K562 (cell line): ENCODE measurements around the gene CSMD2. TPM values are rescaled to one million over a fixed set of nuclear protein-coding genes. Genes with fewer than 3 reads are reported as not detected.

Source experiments
- ATAC-seq: fragments of 200-7000 bp; cut with Tn5 transposase; 3 replicates; pipeline ENCODE4 v1.9.1; 2020; ENCODE audit warnings: moderate library complexity
- BruUV-seq: library from RNA; stranded (reverse); fragments of 400-500 nt; replicated peaks from 2 replicates; lab custom pipeline; 2021; lab: Mats Ljungman, UMichigan
- CTCF ChIA-PET: fragments of 300-600 bp; formaldehyde crosslinking; extraction: SDS; loops from one replicate; lab custom pipeline; 2021; ENCODE audit warnings: low intra/inter-chr PET ratio; lab: Yijun Ruan, JAX
- POLR2A ChIA-PET: fragments of 300-600, 350-650 bp; sonication (Branson Sonifier 250); formaldehyde crosslinking; extraction: SDS; loops from one replicate; lab custom pipeline; 2021; ENCODE audit warnings: antibody characterized with exemption, inconsistent platforms; lab: Yijun Ruan, JAX
- DNase-seq, 4 experiments: peaks; one replicate each; pipeline versions ENCODE4 v3.0.0 to v3.0.0-alpha.2; 2011 to 2018; ENCODE audit warnings: low spot score in 3 of 4, mixed read lengths in 3 of 4; ENCODE audit errors: extremely low read depth in 1 of 4
- FAIRE-seq: peaks from 2 replicates; lab custom pipeline; 2011; peaks lifted over from hg19 to GRCh38; lab: Jason Lieb, UNC
- H2AFZ ChIP-seq: 2 replicates; pipeline ENCODE4 v1.6.0; 2011; ENCODE audit warnings: low read depth, low read length, control low read depth, inconsistent platforms
- H3K27ac ChIP-seq: fragments of 200-600 bp; 3 replicates; pipeline ENCODE4 v1.8.0; 2011; ENCODE audit warnings: low read depth, mild to moderate bottlenecking, control low read depth, inconsistent platforms, low read length, moderate library complexity, mixed read lengths; ENCODE audit errors: extremely low read depth
- H3K27me3 ChIP-seq, 2 experiments: fragments of 300-600 bp in 1 of 2; 2 replicates in 1 of 2; 3 replicates in 1 of 2; pipeline versions ENCODE4 v1.6.0 to v1.8.0; 2011; ENCODE audit warnings: inconsistent platforms in 2 of 2, low read length in 2 of 2, mild to moderate bottlenecking in 1 of 2, mixed read lengths in 1 of 2, moderate library complexity in 1 of 2; ENCODE audit not compliant: control insufficient read depth in 2 of 2, insufficient read depth in 2 of 2
- H3K36me3 ChIP-seq: fragments of 300-600 bp; 3 replicates; pipeline ENCODE4 v1.8.0; 2011; ENCODE audit warnings: mild to moderate bottlenecking, low read length, inconsistent platforms; ENCODE audit not compliant: control insufficient read depth, insufficient read depth
- H3K4me1 ChIP-seq, 2 experiments: fragments of 200-600 bp in 1 of 2; replicated peaks in 1 of 2; 2 replicates in 1 of 2; 3 replicates in 1 of 2; pipeline versions ENCODE4 v1.5.1 to v1.8.0; 2011; ENCODE audit warnings: inconsistent platforms in 2 of 2, low read length in 2 of 2, mild to moderate bottlenecking in 1 of 2, mixed read lengths in 1 of 2, moderate library complexity in 1 of 2; ENCODE audit not compliant: control insufficient read depth in 2 of 2, insufficient read depth in 2 of 2
- H3K4me2 ChIP-seq: 2 replicates; pipeline ENCODE4 v1.6.1; 2011; ENCODE audit warnings: low read length, control low read depth, inconsistent platforms, mixed read lengths; ENCODE audit not compliant: insufficient read depth
- H3K4me3 ChIP-seq: fragments of 200-600 bp; sonication (generic), shearing (Covaris generic); 2 replicates; pipeline ENCODE4 v1.5.1; 2016; ENCODE audit warnings: control low read depth, inconsistent platforms
- H3K79me2 ChIP-seq: fragments of 200-600 bp; 3 replicates; pipeline ENCODE4 v1.8.0; 2011; ENCODE audit warnings: low read length, inconsistent platforms; ENCODE audit not compliant: control insufficient read depth, insufficient read depth
- H3K9ac ChIP-seq, 2 experiments: 2 replicates each; pipeline versions ENCODE4 v1.6.0 to v1.6.1; 2011; ENCODE audit warnings: low read depth in 2 of 2, low read length in 2 of 2, control low read depth in 1 of 2, inconsistent platforms in 1 of 2, mild to moderate bottlenecking in 1 of 2, mixed read lengths in 1 of 2; ENCODE audit not compliant: insufficient read depth in 1 of 2
- H3K9me1 ChIP-seq: one replicate; pipeline ENCODE4 v1.6.0; 2011; ENCODE audit warnings: inconsistent platforms, mild to moderate bottlenecking, low read length, moderate library complexity; ENCODE audit not compliant: control insufficient read depth, insufficient read depth
- H3K9me3 ChIP-seq: replicated peaks from 2 replicates; pipeline ENCODE4 v1.5.1; 2011; ENCODE audit warnings: low read depth, low read length, inconsistent platforms; ENCODE audit not compliant: control insufficient read depth, insufficient read depth
- H4K20me1 ChIP-seq: replicated peaks from 2 replicates; pipeline ENCODE4 v1.6.1; 2011; ENCODE audit warnings: low read length, inconsistent platforms, mixed read lengths; ENCODE audit not compliant: control insufficient read depth, insufficient read depth
- BRF1 ChIP-seq: IDR thresholded peaks from 3 replicates; pipeline ENCODE4 v1.6.1; 2011; ENCODE audit warnings: borderline replicate concordance, mild to moderate bottlenecking; ENCODE audit not compliant: insufficient read length; ENCODE audit errors: extremely low read depth
- DMBX1 ChIP-seq: fragments of 250-450 bp; sonication (Bioruptor Pico); IDR thresholded peaks from 2 replicates; pipeline ENCODE4 v1.8.0; 2022; ENCODE audit warnings: inconsistent platforms, mild to moderate bottlenecking, moderate library complexity, borderline replicate concordance
- HES1 ChIP-seq: fragments of 450-650 bp; IDR thresholded peaks from 2 replicates; pipeline ENCODE4 v1.6.1; 2016; ENCODE audit warnings: low read depth, mild to moderate bottlenecking, moderate library complexity
- MECOM ChIP-seq: fragments of 250-450 bp; sonication (Bioruptor Pico); IDR thresholded peaks from 2 replicates; pipeline ENCODE4 v1.8.0; 2022; ENCODE audit warnings: inconsistent platforms
- NCOA4 ChIP-seq: fragments of 450-650 bp; IDR thresholded peaks from 2 replicates; pipeline ENCODE4 v1.6.1; 2018; ENCODE audit warnings: mild to moderate bottlenecking; ENCODE audit not compliant: partially characterized antibody
- SMARCC2 ChIP-seq: fragments of 450-650 bp; IDR thresholded peaks from 2 replicates; pipeline ENCODE4 v1.6.1; 2017; ENCODE audit warnings: antibody characterized with exemption, moderate library complexity, mild to moderate bottlenecking, low read depth
- SUPT5H ChIP-seq: fragments of 450-650 bp; IDR thresholded peaks from 2 replicates; pipeline ENCODE4 v1.6.1; 2016
- TCF7L2 ChIP-seq: fragments of 150-350 bp; IDR thresholded peaks from 2 replicates; pipeline ENCODE4 v1.6.1; 2016; ENCODE audit warnings: low read depth, mild to moderate bottlenecking, low read length, moderate library complexity
- ZBTB12 ChIP-seq: fragments of 250-450 bp; sonication (Bioruptor Pico); IDR thresholded peaks from 2 replicates; pipeline ENCODE4 v1.4.0; 2020
- ZNF561 ChIP-seq: fragments of 450-650 bp; formaldehyde crosslinking; conservative IDR thresholded peaks from 2 replicates; pipeline ENCODE4 v1.4.0; 2020; ENCODE audit warnings: mild to moderate bottlenecking, moderate library complexity
- WGBS: fragments of 100-300 bp; shearing (Covaris generic); methylation state at CpG from one replicate; pipeline ENCODE4 v1.1.6; 2016; ENCODE audit warnings: low coverage, mixed read lengths; ENCODE audit not compliant: insufficient coverage; ENCODE audit errors: missing lambda C conversion rate; 5-methylcytosine and 5-hydroxymethylcytosine counted together
- in situ Hi-C: fragments of 300-500 bp; cut with MboI; formaldehyde crosslinking; loops from 4 replicates; pipeline ENCODE4 v1.15.0; 2018; ENCODE audit warnings: inconsistent platforms, mixed read lengths
- intact Hi-C: fragments of 100-400 bp; cut with micrococcal nuclease; formaldehyde crosslinking; loops from 2 replicates; pipeline ENCODE4 v1.14.2; 2022
- polyA plus RNA-seq, 8 experiments: library from polyadenylated mRNA; depleted of rRNA in 4 of 8; stranded (reverse) in 5 of 8; unstranded in 3 of 8; fragments of >200 nt; fragmentation: Nextera tagmentation in 2 of 8; fragmentation: Illumina TruSeq in 1 of 8; extraction: Ambion mirVana in 2 of 8; extraction: Trizol in 1 of 8; gene quantifications; 2 replicates each; pipeline versions ENCODE4 v1.2.1 to v1.2.3, GENCODE V29; 2011 to 2014; ENCODE audit warnings: inconsistent platforms in 1 of 8, missing spikeins in 1 of 8
- total RNA-seq, 7 experiments: library from RNA; depleted of rRNA in 6 of 7; stranded (reverse); fragments of >200 nt in 6 of 7; fragmentation: Illumina TruSeq in 2 of 7; extraction: Trizol in 2 of 7; gene quantifications; 2 replicates each; pipeline versions ENCODE4 v1.2.1 to v1.2.3, GENCODE V29; 2011 to 2021; ENCODE audit warnings: low replicate concordance in 1 of 7
- TF ChIP-seq, protein P1 (sequence below): fragments of 450-650 bp; formaldehyde crosslinking; IDR thresholded peaks from 2 replicates; pipeline ENCODE4 v1.4.0; 2020; ENCODE audit warnings: mild to moderate bottlenecking, mixed read lengths
- TF ChIP-seq, protein P2 (sequence below): sonication (generic); formaldehyde crosslinking; IDR thresholded peaks from 2 replicates; pipeline ENCODE4 v1.8.1; 2023; ENCODE audit warnings: mild to moderate bottlenecking, missing genetic modification reagents, moderate library complexity

Gene CSMD2
- total and polyA plus RNA-seq, 9 of the 15 experiments (the other 6 are each of a cell fraction or from before 2014, with no cell fraction given) = not detected

- Histone ChIP-seq H3K79me2 (no peaks in the 10 kb centered on the region), H3K27me3 (peaks cover 5 to 37% of the 10 kb centered on the region in 2 experiments), H4K20me1 (peaks cover 7% of the 10 kb centered on the region; the same call in 1 of the 2 replicates), H3K9me3 (no peaks in the 10 kb centered on the region), H3K4me2 (no peak overlapping the region), H3K4me1 (no peaks in the 10 kb centered on the region), H2AFZ (no peak overlapping the region), H3K27ac (no peak overlapping the region)
- intact Hi-C loops = loop anchor here (10.0 kb wide), 1 partner anchor 403 kb away; no protein-coding TSS in a partner anchor
- no peak for DNase-seq
- in situ Hi-C loops = loop anchor here (25.0 kb wide), 1 partner anchor 730 kb away; the partner anchor contains the start of gene HPCA
- CTCF ChIA-PET = no interaction called here
- ATAC-seq = no peak
- FAIRE-seq = no peak
- TF ChIP-seq HES1 (no peak), TCF7L2 (no peak), ZBTB12 (CRISPR knock-in tag) (no peak), MECOM (CRISPR knock-in tag) (no peak), SMARCC2 (no peak), SUPT5H (no peak), BRF1 (no peak), DMBX1 (CRISPR knock-in tag) (no peak), ZNF561 (CRISPR knock-in tag) (no peak), NCOA4 (no peak)
- TF ChIP-seq, protein P1, sequence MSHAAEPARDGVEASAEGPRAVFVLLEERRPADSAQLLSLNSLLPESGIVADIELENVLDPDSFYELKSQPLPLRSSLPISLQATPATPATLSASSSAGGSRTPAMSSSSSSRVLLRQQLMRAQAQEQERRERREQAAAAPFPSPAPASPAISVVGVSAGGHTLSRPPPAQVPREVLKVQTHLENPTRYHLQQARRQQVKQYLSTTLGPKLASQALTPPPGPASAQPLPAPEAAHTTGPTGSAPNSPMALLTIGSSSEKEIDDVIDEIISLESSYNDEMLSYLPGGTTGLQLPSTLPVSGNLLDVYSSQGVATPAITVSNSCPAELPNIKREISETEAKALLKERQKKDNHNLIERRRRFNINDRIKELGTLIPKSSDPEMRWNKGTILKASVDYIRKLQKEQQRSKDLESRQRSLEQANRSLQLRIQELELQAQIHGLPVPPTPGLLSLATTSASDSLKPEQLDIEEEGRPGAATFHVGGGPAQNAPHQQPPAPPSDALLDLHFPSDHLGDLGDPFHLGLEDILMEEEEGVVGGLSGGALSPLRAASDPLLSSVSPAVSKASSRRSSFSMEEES (CRISPR knock-in tag) = no peak
- TF ChIP-seq, protein P2, sequence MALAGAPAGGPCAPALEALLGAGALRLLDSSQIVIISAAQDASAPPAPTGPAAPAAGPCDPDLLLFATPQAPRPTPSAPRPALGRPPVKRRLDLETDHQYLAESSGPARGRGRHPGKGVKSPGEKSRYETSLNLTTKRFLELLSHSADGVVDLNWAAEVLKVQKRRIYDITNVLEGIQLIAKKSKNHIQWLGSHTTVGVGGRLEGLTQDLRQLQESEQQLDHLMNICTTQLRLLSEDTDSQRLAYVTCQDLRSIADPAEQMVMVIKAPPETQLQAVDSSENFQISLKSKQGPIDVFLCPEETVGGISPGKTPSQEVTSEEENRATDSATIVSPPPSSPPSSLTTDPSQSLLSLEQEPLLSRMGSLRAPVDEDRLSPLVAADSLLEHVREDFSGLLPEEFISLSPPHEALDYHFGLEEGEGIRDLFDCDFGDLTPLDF (CRISPR knock-in tag) = no peak
- TF ChIP-seq, all 486 proteins: peak for 0
- POLR2A ChIA-PET = no interaction called here
- Histone ChIP-seq H3K9me1 (no peaks in the 10 kb centered on the region), H3K36me3 (no peaks in the 10 kb centered on the region), H3K9ac (no peak overlapping the region), H3K4me3 (no peak overlapping the region)
- under 1% methylated on average over 9 of the region's 9 CpGs for WGBS
- BruUV-seq = no TSS peak
These were observed 547.6 kb downstream of the CSMD2 start for GRCh38 chr1:33617451-33617850.
